Esophagus squamous epithelium (tissue), 5 donors: ENCODE data around the gene ZNF93. TPM values are rescaled to one million over a fixed set of nuclear protein-coding genes. Genes with fewer than 3 reads are reported as not detected.
A peak's percentile ranks its signal among the peaks of the same experiment; 100 is the strongest.
"Not testable (repeated sequence)": the region's sequence is repeated elsewhere in the genome, so short reads cannot be mapped to it uniquely, and the experiment has no call there.

Experiments
- DNase-seq: peaks from one replicate; lab custom pipeline; 2025; lab: John Stamatoyannopoulos, UW
- H3K27ac ChIP-seq, 4 donors: fragments of 200-600 bp; sonication (generic); one replicate each; pipeline ENCODE4 v1.5.1; 2016 to 2019; ENCODE audit warnings: mild to moderate bottlenecking in 1 of 4
- H3K27me3 ChIP-seq, 4 donors: fragments of 200-600 bp; sonication (generic); 1 replicate in 3 of 4; 2 replicates in 1 of 4; pipeline versions ENCODE4 v1.5.1 to v1.6.0; 2017 to 2021; ENCODE audit warnings: antibody characterized with exemption in 1 of 4
- H3K36me3 ChIP-seq, 3 donors: fragments of 200-600 bp; sonication (generic); one replicate each; pipeline ENCODE4 v1.5.1; 2016 to 2019
- H3K4me1 ChIP-seq, 3 donors: fragments of 200-600 bp; sonication (generic); one replicate each; pipeline ENCODE4 v1.5.1; 2017 to 2019
- H3K4me3 ChIP-seq, 4 donors: fragments of 200-600 bp; sonication (generic); 1 replicate in 3 of 4; 2 replicates in 1 of 4; pipeline ENCODE4 v1.5.1; 2016 to 2019; ENCODE audit warnings: mild to moderate bottlenecking in 2 of 4, moderate library complexity in 1 of 4
- H3K9me3 ChIP-seq, 3 donors: fragments of 200-600 bp; sonication (generic); one replicate each; pipeline ENCODE4 v1.5.1; 2016 to 2019
- POLR2A ChIP-seq, 4 donors: fragments of 450-650 bp; IDR thresholded peaks; one replicate each; pipeline ENCODE4 v1.6.1; 2017; ENCODE audit warnings: antibody characterized with exemption in 4 of 4, mild to moderate bottlenecking in 4 of 4, moderate library complexity in 3 of 4
- WGBS, 2 donors: methylation state at CpG; one replicate each; pipeline ENCODE4 v1.1.5; 2018; 5-methylcytosine and 5-hydroxymethylcytosine counted together
- intact Hi-C: fragments of 100-400 bp; cut with DNase I; formaldehyde crosslinking; loops from one replicate; pipeline ENCODE4 v1.15.0; 2022
- total RNA-seq, 4 donors: library from RNA; depleted of rRNA; stranded (reverse); fragments of >200 nt; gene quantifications; one replicate each; pipeline ENCODE4 v1.1.0, GENCODE V29; 2016
- TF ChIP-seq, protein P1 (sequence below), 6 experiments: fragments of 450-650 bp in 4 of 6; fragments of 200-600 bp in 2 of 6; sonication (generic) in 2 of 6; IDR thresholded peaks; one replicate each; pipeline ENCODE4 v1.5.1; 2016 to 2019; ENCODE audit warnings: antibody characterized with exemption in 6 of 6, mild to moderate bottlenecking in 4 of 6, moderate library complexity in 4 of 6
- donor health status: DM: yes; HTN: yes; CAD: no.

The ZNF93 gene
- total RNA-seq, 4 donors from 2014 or later, result 4.7 to 12.7 (median 7.4) TPM

- H3K27me3 ChIP-seq, H3K4me3 ChIP-seq, H3K27ac ChIP-seq, intact Hi-C loops, DNase-seq, H3K4me1 ChIP-seq: not testable (repeated sequence)
- Histone ChIP-seq H3K36me3 (peaks cover 0 to 50% (median 7%) of the 10 kb centered on the region in 3 donors), H3K9me3 (peaks cover 0 to 72% (median 34%) of the 10 kb centered on the region in 3 donors)
- WGBS, 2 donors, result 84 to 96% methylated on average over 4 to 7 of the region's 7 CpGs
- TF ChIP-seq, protein P1, sequence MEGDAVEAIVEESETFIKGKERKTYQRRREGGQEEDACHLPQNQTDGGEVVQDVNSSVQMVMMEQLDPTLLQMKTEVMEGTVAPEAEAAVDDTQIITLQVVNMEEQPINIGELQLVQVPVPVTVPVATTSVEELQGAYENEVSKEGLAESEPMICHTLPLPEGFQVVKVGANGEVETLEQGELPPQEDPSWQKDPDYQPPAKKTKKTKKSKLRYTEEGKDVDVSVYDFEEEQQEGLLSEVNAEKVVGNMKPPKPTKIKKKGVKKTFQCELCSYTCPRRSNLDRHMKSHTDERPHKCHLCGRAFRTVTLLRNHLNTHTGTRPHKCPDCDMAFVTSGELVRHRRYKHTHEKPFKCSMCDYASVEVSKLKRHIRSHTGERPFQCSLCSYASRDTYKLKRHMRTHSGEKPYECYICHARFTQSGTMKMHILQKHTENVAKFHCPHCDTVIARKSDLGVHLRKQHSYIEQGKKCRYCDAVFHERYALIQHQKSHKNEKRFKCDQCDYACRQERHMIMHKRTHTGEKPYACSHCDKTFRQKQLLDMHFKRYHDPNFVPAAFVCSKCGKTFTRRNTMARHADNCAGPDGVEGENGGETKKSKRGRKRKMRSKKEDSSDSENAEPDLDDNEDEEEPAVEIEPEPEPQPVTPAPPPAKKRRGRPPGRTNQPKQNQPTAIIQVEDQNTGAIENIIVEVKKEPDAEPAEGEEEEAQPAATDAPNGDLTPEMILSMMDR (IDR thresholded peaks at IDR 0.05), result peak in 4 of 6 experiments; percentile 28 to 46 (median 36)
Measured at GRCh38 chr19:19930417-19930816, 29.7 kb downstream of the ZNF93 start.

DNA sequence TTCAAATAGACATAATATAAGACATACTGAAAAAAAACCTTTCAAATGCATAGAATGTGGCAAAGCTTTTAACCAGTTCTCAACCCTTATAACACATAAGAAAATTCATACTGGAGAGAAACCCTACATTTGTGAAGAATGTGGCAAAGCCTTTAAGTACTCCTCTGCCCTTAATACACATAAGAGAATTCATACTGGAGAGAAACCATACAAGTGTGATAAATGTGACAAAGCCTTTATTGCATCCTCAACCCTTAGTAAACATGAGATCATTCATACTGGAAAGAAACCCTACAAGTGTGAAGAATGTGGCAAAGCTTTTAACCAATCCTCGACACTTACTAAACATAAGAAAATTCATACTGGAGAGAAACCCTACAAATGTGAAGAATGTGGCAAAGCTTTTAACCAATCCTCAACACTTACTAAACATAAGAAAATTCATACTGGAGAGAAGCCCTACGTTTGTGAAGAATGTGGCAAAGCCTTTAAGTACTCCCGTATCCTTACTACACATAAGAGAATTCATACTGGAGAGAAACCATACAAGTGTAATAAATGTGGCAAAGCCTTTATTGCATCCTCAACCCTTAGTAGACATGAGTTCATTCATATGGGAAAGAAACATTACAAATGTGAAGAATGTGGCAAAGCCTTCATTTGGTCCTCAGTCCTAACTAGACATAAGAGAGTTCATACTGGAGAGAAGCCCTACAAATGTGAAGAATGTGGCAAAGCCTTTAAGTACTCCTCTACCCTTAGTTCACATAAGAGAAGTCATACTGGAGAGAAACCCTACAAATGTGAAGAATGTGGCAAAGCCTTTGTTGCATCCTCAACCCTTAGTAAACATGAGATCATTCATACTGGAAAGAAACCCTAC is 32.9 kb downstream of the ZNF93 start:
- intact Hi-C loops, H3K27ac ChIP-seq, H3K4me1 ChIP-seq, DNase-seq, H3K27me3 ChIP-seq, H3K4me3 ChIP-seq: not testable (repeated sequence)
- WGBS, 2 donors, result 78 to 79% methylated on average over 3 of the region's 3 CpGs
- peaks cover 0 to 86% (median 50%) of the 10 kb centered on the region in 3 donors for H3K9me3 ChIP-seq
- H3K36me3 ChIP-seq, result peaks cover 0 to 28% (median 7%) of the 10 kb centered on the region in 3 donors

DNA sequence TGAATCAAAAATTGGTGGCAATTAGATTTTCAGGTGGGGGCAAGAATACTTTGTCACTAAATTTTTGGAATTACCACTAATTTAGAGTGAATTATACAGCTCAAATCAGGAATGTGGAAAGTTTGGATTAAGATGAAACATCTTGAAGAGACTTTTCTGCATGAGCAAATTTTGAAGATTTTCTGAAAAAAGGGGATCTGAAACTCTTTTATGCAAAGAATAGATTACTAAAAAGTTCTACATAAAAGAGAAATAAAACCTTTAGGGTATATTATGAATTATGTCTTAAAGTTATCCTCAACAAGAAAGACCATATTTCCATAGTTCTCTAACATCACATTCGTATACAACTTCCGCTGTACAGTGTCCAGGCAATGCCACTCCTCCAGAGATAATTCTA is 36.7 kb downstream of the ZNF93 start:
- WGBS, 2 donors, result 91 to 95% methylated on average over 2 of the region's 2 CpGs
- H3K4me3 ChIP-seq, result no peak overlapping the region
- intact Hi-C loops, result no loop called here
- no peak for TF ChIP-seq POLR2A (IDR thresholded peaks at IDR 0.05)
- TF ChIP-seq, protein P1 (IDR thresholded peaks at IDR 0.05), result no peak
- no peaks in the 10 kb centered on the region for H3K27me3 ChIP-seq
- H3K4me1 ChIP-seq, result no peaks in the 10 kb centered on the region
- peaks cover 0 to 80% (median 44%) of the 10 kb centered on the region in 3 donors for H3K9me3 ChIP-seq
- no peak for DNase-seq
- H3K27ac ChIP-seq, result no peak overlapping the region
- H3K36me3 ChIP-seq, result peaks cover 0 to 18% (median 7%) of the 10 kb centered on the region in 3 donors

DNA sequence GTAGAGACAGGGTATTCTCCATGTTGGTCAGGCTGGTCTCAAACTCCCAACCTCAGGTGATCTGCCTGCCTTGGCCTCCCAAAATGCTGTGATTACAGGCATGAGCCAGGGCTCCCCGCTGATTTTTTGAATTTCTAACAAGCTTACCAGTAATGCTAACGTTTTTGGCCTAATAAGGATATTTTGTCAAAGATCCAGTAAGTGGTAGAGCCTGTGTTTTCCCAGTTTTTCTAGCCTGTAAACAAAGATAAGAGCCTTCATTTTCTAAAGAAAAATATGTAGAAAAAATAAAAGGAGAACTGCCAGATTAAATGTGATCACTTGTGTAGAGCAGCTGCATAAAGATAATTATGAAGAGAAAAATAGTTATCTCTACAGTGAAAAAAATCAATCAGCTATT is 37.7 kb downstream of the ZNF93 start:
- no peak for DNase-seq
- 27 to 29% methylated on average over 2 of the region's 2 CpGs for WGBS, 2 donors
- TF ChIP-seq, protein P1 (IDR thresholded peaks at IDR 0.05), result no peak
- no peak for TF ChIP-seq POLR2A (IDR thresholded peaks at IDR 0.05)
- Histone ChIP-seq H3K27me3 (no peaks in the 10 kb centered on the region), H3K36me3 (peaks cover 0 to 8% (median 4%) of the 10 kb centered on the region in 3 donors), H3K27ac (no peak overlapping the region), H3K9me3 (peaks cover 0 to 70% (median 39%) of the 10 kb centered on the region in 3 donors), H3K4me3 (no peak overlapping the region), H3K4me1 (no peaks in the 10 kb centered on the region)
- intact Hi-C loops, result no loop called here

DNA sequence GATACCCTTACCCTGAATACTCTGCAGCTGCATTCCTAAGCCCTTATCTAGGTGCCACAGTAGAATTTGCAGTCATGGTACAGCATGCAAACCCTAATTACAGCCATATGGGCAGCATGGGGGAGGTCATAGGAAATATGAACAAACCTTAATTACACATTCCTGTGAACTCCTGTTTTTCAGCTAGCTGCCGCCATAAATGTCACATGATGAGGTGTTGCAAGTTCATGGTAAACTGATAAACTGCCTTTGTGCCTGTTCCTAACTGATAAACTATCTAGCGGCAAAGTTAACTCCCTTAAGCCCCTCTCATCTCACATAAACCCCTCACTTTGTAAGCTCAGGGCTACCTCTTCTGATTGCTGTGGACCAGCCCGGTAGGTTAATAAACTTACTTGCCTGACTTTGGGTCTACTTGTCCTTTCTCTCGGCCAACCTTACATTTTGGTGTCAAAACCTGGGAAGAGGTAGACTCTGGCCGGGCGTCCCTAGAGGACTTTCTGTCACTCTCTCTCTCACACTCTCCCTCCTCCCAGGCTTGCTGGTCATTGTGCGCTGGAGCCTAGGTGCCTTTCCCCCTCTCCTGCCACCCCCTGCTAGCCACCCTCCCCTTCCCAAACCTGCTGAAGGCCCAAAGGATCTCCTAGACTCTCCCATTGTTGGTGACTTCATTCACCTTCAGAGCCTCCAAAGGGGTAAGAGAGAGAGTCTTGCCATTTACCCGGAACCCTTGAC is 43.3 kb downstream of the ZNF93 start:
- no peak for TF ChIP-seq POLR2A (IDR thresholded peaks at IDR 0.05)
- TF ChIP-seq, protein P1 (IDR thresholded peaks at IDR 0.05), result no peak
- WGBS, 2 donors, result 86 to 90% methylated on average over 8 of the region's 8 CpGs
- intact Hi-C loops, result no loop called here
- DNase-seq, result no peak
- Histone ChIP-seq H3K27ac (no peak overlapping the region), H3K36me3 (no peaks in the 10 kb centered on the region), H3K4me1 (no peaks in the 10 kb centered on the region), H3K4me3 (no peak overlapping the region), H3K27me3 (peaks cover 0 to 11% (median 0%) of the 10 kb centered on the region in 4 donors), H3K9me3 (peaks cover 0 to 58% (median 6%) of the 10 kb centered on the region in 3 donors)
